ENCODE measurements around the gene CCDC85C. TPM values are rescaled to one million over a fixed set of nuclear protein-coding genes. Genes with fewer than 3 reads are reported as not detected.

The CCDC85C gene
- total and polyA plus RNA-seq, 3 donors from 2014 or later: 25.6 to 28.3 (median 26.4) TPM

GRCh38 chr14:99604278-99604765, 315 bp upstream of the CCDC85C start:
- WGBS, 2 donors: 0% methylated on average over 3 to 51 of the region's 65 CpGs
- Histone ChIP-seq H3K4me1 (peaks cover 44% of the 10 kb centered on the region), H3K9me3 (no peaks in the 10 kb centered on the region), H3K27me3 (no peaks in the 10 kb centered on the region), H3K36me3 (ENCODE audit: low read depth, missing control alignments) (no peaks in the 10 kb centered on the region), H3K27ac (peak overlapping the region; percentile 80 to 82), H3K4me3 (peak overlapping the region; percentile 66 to 89)
- peak; percentile 94 for DNase-seq
- TF ChIP-seq CTCF (IDR thresholded peaks at IDR 0.05): no peak
- TF ChIP-seq POLR2A (IDR thresholded peaks at IDR 0.05): no peak
- intact Hi-C loops (cut with DNase I; ENCODE audit: low total_unique reads): no loop called here

GRCh38 chr14:99602788-99603415, 1.1 kb downstream of the CCDC85C start:
- no peak for DNase-seq
- Histone ChIP-seq H3K4me1 (peaks cover 52% of the 10 kb centered on the region), H3K36me3 (ENCODE audit: low read depth, missing control alignments) (no peaks in the 10 kb centered on the region), H3K4me3 (peak overlapping the region; percentile 48 to 66), H3K27me3 (no peaks in the 10 kb centered on the region), H3K27ac (no peak overlapping the region), H3K9me3 (no peaks in the 10 kb centered on the region)
- WGBS, 2 donors: 28 to 35% methylated on average over 10 to 44 of the region's 53 CpGs
- TF ChIP-seq POLR2A (IDR thresholded peaks at IDR 0.05) (no peak), CTCF (IDR thresholded peaks at IDR 0.05) (no peak)
- intact Hi-C loops (cut with DNase I; ENCODE audit: low total_unique reads): no loop called here

- peaks cover 52% of the 10 kb centered on the region for H3K4me1 ChIP-seq
- WGBS, 2 donors: 31 to 34% methylated on average over 15 to 18 of the region's 18 CpGs
- no peaks in the 10 kb centered on the region for H3K27me3 ChIP-seq
- DNase-seq: peak; percentile 39
- no peaks in the 10 kb centered on the region for H3K9me3 ChIP-seq
- intact Hi-C loops (cut with DNase I; ENCODE audit: low total_unique reads): no loop called here
- peak overlapping the region; percentile 48 to 66 for H3K4me3 ChIP-seq
- H3K36me3 ChIP-seq (ENCODE audit: low read depth, missing control alignments): no peaks in the 10 kb centered on the region
- TF ChIP-seq CTCF (IDR thresholded peaks at IDR 0.05): no peak
- TF ChIP-seq POLR2A (IDR thresholded peaks at IDR 0.05): no peak
- peak overlapping the region in 1 of 2 donors; percentile 11 for H3K27ac ChIP-seq
These were observed 1.8 kb downstream of the CCDC85C start for GRCh38 chr14:99602054-99602787.

- intact Hi-C loops (cut with DNase I; ENCODE audit: low total_unique reads): no loop called here
- Histone ChIP-seq H3K27ac (peak overlapping the region in 1 of 2 donors; percentile 11), H3K27me3 (no peaks in the 10 kb centered on the region), H3K4me3 (peak overlapping the region in 1 of 2 donors; percentile 48), H3K36me3 (ENCODE audit: low read depth, missing control alignments) (no peaks in the 10 kb centered on the region), H3K4me1 (peaks cover 52% of the 10 kb centered on the region), H3K9me3 (no peaks in the 10 kb centered on the region)
- peak; percentile 79 for DNase-seq
- 52 to 58% methylated on average over 8 of the region's 8 CpGs for WGBS, 2 donors
- TF ChIP-seq POLR2A (IDR thresholded peaks at IDR 0.05): no peak
- TF ChIP-seq CTCF (IDR thresholded peaks at IDR 0.05): no peak
These were observed 2.6 kb downstream of the CCDC85C start for GRCh38 chr14:99601361-99601831.

All from testis (tissue), 3 donors.